ENCODE measurements around the gene SEC31B.

Gene SEC31B

DNA sequence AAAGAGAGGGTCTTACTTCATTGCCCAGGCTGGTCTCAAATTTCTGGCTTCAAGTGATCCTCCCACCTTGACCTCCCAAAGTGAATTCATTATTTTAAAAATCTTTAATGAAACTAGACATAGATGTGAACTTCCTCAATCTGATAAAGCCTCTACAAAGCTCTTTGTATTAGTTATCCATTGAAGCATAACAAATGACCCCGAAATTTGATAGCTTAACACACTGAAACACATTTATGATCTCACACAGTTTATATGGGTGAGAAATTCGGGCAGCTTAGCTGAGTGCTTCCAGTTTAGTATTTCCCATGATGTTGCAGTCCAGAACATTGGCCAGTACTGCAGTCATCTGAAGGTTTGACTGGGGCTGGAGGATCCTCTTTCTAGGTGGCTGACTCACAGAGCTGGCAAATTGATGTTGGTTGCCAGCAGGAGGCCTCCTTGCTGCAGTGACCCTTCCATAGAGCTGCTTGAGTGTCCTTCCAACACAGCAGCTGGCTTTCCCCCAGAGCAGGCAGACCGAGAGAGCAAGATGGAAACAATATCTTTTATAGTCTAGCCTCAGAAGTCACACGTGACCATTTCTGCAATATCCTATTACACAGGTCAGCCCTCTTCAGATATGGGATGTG is 73.4 kb downstream of the SEC31B start:
- no peak for DNase-seq (ENCODE audit: low spot score)

DNA sequence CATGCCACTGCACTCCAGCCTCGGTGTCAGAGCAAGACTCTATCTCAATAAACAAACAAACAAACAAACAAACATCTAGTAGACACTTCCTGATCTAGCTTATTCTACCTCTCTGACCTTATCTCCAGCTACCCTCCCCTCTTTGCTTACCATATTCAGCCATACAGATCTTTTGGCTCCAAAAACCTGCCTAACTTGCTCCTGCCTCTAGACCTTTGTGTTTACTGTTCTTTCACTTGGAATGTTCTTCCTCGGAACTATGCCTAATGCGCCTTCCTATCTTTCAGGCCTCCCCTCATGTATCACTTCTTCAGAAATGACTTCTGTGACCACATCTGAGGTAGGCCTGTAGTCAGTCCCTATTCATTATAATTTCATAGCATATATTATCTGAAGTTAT is 77.1 kb downstream of the SEC31B start:
- no peak for DNase-seq (ENCODE audit: low spot score)

DNA sequence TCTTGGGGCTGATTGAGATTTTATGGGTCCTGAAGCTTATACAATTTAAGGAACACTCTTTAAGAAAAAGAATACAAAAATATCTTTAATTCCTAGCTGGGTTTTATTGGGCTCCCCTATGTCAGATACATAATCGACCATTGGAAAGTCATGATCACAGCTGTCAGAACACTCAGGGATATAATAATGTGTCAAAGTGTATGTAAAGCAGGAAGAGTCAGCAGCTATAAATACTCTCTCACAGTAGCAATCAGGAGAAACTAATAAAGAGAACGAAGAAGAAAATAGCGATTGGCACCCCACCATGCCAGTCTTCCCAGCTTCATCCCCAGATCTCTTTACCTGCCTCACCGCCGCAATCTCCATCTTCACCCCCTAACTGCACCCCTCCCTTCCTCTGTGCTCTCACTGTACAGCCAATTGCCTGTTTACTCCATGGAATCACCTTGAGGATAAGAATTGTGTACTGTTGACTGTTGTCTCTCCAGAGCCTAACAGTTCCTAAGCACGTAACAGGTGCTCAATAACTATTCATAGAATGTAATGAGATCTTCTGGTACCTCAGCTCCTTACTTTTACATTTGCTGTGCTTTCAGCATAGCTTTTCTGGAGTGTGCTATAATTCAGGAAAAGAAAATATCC is 80.9 kb downstream of the SEC31B start:
- DNase-seq (ENCODE audit: low spot score), result no peak
